Muscle layer of colon (tissue), 2 donors: Measurements from ENCODE around the gene TEDC1.

Experiments
- H3K27ac ChIP-seq: one replicate; pipeline ENCODE4 v1.7.0; 2013; ENCODE audit warnings: low read depth, mild to moderate bottlenecking, low read length, moderate library complexity
- H3K27me3 ChIP-seq, 2 donors: one replicate each; pipeline ENCODE4 v1.7.0; 2013; ENCODE audit warnings: low read length in 2 of 2, mild to moderate bottlenecking in 2 of 2; ENCODE audit not compliant: insufficient read depth in 2 of 2, control insufficient read depth in 1 of 2
- H3K36me3 ChIP-seq: one replicate; pipeline ENCODE4 v1.7.0; 2013; ENCODE audit warnings: mild to moderate bottlenecking, low read length; ENCODE audit not compliant: insufficient read depth
- H3K4me1 ChIP-seq: one replicate; pipeline ENCODE4 v1.7.0; 2013; ENCODE audit warnings: mild to moderate bottlenecking, low read length; ENCODE audit not compliant: insufficient read depth
- H3K4me3 ChIP-seq, 2 donors: one replicate each; pipeline ENCODE4 v1.7.0; 2013; ENCODE audit warnings: low read length in 2 of 2, low read depth in 1 of 2, mild to moderate bottlenecking in 1 of 2, moderate library complexity in 1 of 2
- H3K9ac ChIP-seq: one replicate; pipeline ENCODE4 v1.7.0; 2013; ENCODE audit warnings: low read length
- H3K9me3 ChIP-seq: one replicate; pipeline ENCODE4 v1.7.0; 2013; ENCODE audit warnings: mild to moderate bottlenecking, low read length
- donor health status: abdominal sarcoma.
- donor health status: Adenocarcinoma of cecum.

Gene TEDC1

GRCh38 chr14:105484069-105484996 lies 6.7 kb upstream of the TEDC1 start:
- H3K9me3 ChIP-seq, result no peaks in the 10 kb centered on the region
- peak overlapping the region; percentile 50 for H3K27ac ChIP-seq
- H3K4me1 ChIP-seq, result peaks cover 48% of the 10 kb centered on the region
- H3K4me3 ChIP-seq, result no peak overlapping the region
- H3K36me3 ChIP-seq, result no peaks in the 10 kb centered on the region
- no peak overlapping the region for H3K9ac ChIP-seq
- peaks cover 0 to 25% of the 10 kb centered on the region in 2 donors for H3K27me3 ChIP-seq

- H3K27me3 ChIP-seq, result peaks cover 0 to 25% of the 10 kb centered on the region in 2 donors
- H3K36me3 ChIP-seq, result no peaks in the 10 kb centered on the region
- no peaks in the 10 kb centered on the region for H3K9me3 ChIP-seq
- H3K27ac ChIP-seq, result no peak overlapping the region
- H3K4me3 ChIP-seq, result no peak overlapping the region
- peaks cover 51% of the 10 kb centered on the region for H3K4me1 ChIP-seq
- no peak overlapping the region for H3K9ac ChIP-seq
These were observed 6.1 kb upstream of the TEDC1 start for GRCh38 chr14:105484997-105485393.

DNA sequence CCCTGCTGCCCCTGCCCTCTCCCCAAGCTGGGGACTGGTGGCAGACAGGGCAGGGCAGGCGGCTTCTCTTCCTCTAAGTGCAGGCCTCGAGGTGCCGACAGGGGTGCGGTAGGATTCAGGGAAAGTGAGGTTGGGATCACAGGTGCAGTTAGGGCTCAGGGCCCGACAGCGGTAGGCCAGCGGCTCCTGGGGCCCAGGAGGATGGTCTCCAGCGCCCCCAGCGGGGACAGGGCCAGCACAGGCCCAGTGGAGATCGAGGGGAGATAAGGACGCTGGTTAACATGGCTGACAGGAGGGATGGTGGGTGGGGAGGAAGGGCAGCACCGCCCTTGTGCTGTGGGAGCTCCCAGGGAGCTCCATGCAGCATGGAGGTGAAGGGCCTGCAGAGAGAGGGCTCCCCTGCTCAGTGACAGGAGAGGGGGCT lies 5.3 kb upstream of the TEDC1 start:
- Histone ChIP-seq H3K4me1 (peaks cover 45% of the 10 kb centered on the region), H3K9ac (no peak overlapping the region), H3K27me3 (peaks cover 0 to 25% of the 10 kb centered on the region in 2 donors), H3K36me3 (no peaks in the 10 kb centered on the region), H3K4me3 (no peak overlapping the region), H3K27ac (peak overlapping the region; percentile 34), H3K9me3 (no peaks in the 10 kb centered on the region)

GRCh38 chr14:105486163-105486973 lies 4.7 kb upstream of the TEDC1 start, which contains the start of gene CRIP1:
Gene CRIP1, plus strand, starts transcription at chr14:105486886. Its CDS starts 374 bp downstream, at chr14:105487260.
- Histone ChIP-seq H3K36me3 (no peaks in the 10 kb centered on the region), H3K9ac (no peak within 1 kb of the TSS), H3K4me3 (peak within 1 kb of the TSS in 1 of 2 donors; percentile 41), H3K9me3 (no peaks in the 10 kb centered on the region), H3K27ac (peak within 1 kb of the TSS; percentile 34), H3K27me3 (peaks cover 0 to 25% of the 10 kb centered on the region in 2 donors), H3K4me1 (peaks cover 39% of the 10 kb centered on the region)

GRCh38 chr14:105486974-105487448 lies 4.0 kb upstream of the TEDC1 start:
- H3K4me1 ChIP-seq, result peaks cover 40% of the 10 kb centered on the region
- no peak overlapping the region for H3K9ac ChIP-seq
- no peaks in the 10 kb centered on the region for H3K9me3 ChIP-seq
- no peak overlapping the region for H3K27ac ChIP-seq
- no peaks in the 10 kb centered on the region for H3K36me3 ChIP-seq
- peaks cover 0 to 25% of the 10 kb centered on the region in 2 donors for H3K27me3 ChIP-seq
- peak overlapping the region in 1 of 2 donors; percentile 41 for H3K4me3 ChIP-seq

DNA sequence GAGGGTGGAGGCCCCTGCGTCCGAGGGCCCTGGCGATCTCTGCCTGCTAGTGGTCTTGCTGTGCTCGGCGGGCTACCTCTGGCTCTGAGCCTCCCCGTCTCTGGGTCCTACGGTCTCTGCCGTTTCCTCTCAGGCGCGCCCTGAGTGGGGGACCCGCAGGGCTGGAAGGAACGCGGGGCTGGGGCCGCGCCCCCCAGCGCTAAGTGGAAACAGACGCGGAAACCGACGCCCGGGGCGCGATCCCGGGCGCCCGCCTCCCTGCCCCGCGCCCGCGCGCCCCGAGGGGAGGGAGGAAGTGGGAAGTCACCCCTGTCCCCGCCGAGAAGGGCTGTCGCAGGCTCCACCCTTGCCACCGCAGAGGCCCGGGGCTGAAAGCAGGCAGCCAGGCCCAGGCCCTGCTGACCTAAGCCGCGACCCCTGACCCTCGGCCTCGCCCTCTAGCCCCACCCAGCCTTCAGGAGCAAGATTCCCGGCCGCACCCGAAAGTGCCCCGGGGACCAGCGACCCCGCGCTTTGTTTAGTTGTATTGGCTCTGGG lies 3.5 kb upstream of the TEDC1 start:
- Histone ChIP-seq H3K4me3 (peak overlapping the region in 1 of 2 donors; percentile 41), H3K27ac (no peak overlapping the region), H3K36me3 (no peaks in the 10 kb centered on the region), H3K9me3 (no peaks in the 10 kb centered on the region), H3K9ac (no peak overlapping the region), H3K4me1 (peaks cover 37% of the 10 kb centered on the region), H3K27me3 (peaks cover 0 to 25% of the 10 kb centered on the region in 2 donors)

- peak overlapping the region; percentile 44 for H3K27ac ChIP-seq
- H3K27me3 ChIP-seq, result peaks cover 0 to 25% of the 10 kb centered on the region in 2 donors
- peak overlapping the region in 1 of 2 donors; percentile 41 for H3K4me3 ChIP-seq
- no peaks in the 10 kb centered on the region for H3K36me3 ChIP-seq
- peaks cover 30% of the 10 kb centered on the region for H3K4me1 ChIP-seq
- no peak overlapping the region for H3K9ac ChIP-seq
- H3K9me3 ChIP-seq, result no peaks in the 10 kb centered on the region
These were observed 2.9 kb upstream of the TEDC1 start for GRCh38 chr14:105487986-105488777.

GRCh38 chr14:105488781-105489541 lies 2.1 kb upstream of the TEDC1 start:
- Histone ChIP-seq H3K4me1 (peaks cover 27% of the 10 kb centered on the region), H3K4me3 (peak overlapping the region; percentile 14 to 61), H3K36me3 (no peaks in the 10 kb centered on the region), H3K27ac (peak overlapping the region; percentile 82), H3K9me3 (no peaks in the 10 kb centered on the region), H3K9ac (no peak overlapping the region), H3K27me3 (peaks cover 0 to 25% of the 10 kb centered on the region in 2 donors)

DNA sequence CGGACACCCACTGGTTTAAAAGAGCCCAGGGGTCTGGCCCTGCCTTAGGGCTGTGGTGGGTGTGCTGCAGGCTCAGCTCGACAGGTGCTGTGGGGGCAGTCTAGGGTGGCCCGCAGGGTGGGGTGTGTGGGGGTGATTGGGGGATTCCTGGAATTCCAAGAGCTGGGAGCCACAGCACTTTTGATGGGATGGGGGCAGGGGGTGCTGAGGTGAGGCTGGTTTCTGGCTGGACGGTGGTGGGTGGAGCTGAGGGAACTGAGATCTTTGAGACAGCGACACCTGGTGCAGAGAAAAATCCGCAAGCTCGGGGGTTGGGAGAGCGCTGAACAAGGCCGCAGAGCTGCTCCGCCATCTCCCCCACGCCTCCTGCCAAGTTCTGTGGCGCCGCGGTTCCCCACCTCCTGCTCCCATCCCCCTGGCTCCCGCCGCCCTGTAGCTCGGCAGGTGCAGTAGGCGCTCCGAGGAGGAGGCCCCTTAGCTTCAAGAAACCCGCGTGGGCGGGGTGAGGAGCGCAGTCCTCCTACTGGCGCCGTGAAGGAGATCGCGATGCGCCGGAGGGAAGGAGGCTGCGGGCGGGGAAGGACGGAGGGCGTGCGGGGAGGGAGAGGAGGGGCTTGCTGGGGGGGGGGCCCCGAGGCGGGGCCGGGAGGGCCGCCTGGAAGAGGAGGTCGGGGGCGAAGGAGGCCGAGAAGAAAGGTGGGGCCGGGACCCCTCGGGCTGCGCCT lies 1.3 kb upstream of the TEDC1 start:
- Histone ChIP-seq H3K9me3 (no peaks in the 10 kb centered on the region), H3K27ac (peak overlapping the region; percentile 82), H3K4me1 (peaks cover 20% of the 10 kb centered on the region), H3K36me3 (no peaks in the 10 kb centered on the region), H3K9ac (no peak overlapping the region), H3K27me3 (peaks cover 0 to 25% of the 10 kb centered on the region in 2 donors), H3K4me3 (peak overlapping the region; percentile 49 to 61)

DNA sequence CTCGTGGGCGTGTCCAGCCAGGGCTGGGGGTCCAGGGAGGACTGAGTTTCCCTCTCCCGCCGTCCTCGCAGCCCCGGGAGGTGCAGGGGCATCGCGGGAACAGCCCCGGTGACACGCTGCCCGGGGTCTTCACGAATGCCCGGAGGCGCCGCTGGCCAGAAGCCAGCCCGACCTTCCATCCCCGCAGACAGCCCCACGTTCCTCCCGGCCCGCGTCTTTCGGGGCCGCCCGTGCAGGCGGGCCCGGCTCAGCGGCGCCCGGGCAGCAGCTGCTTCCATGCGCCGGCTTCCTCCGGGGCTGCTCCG lies 827 bp upstream of the TEDC1 start:
- no peaks in the 10 kb centered on the region for H3K36me3 ChIP-seq
- no peaks in the 10 kb centered on the region for H3K9me3 ChIP-seq
- H3K4me3 ChIP-seq, result peak overlapping the region; percentile 49 to 61
- H3K27me3 ChIP-seq, result peaks cover 0 to 25% of the 10 kb centered on the region in 2 donors
- H3K27ac ChIP-seq, result peak overlapping the region; percentile 82
- no peak overlapping the region for H3K9ac ChIP-seq
- H3K4me1 ChIP-seq, result peaks cover 19% of the 10 kb centered on the region
